Nephron (organoid): ENCODE measurements around the gene VSIG10L2.

ENCODE experiments used
- H3K27ac Mint-ChIP-seq, 3 experiments: 2 replicates each; pipeline ENCODE4 v1.8.0; 2020; ENCODE audit warnings: mixed read lengths in 3 of 3, mild to moderate bottlenecking in 2 of 3, moderate library complexity in 1 of 3
- H3K27me3 Mint-ChIP-seq: 2 replicates; pipeline ENCODE4 v1.8.0; 2021; ENCODE audit warnings: low read depth, mild to moderate bottlenecking, moderate library complexity, mixed read lengths
- H3K36me3 Mint-ChIP-seq: 2 replicates; pipeline ENCODE4 v1.8.0; 2020; ENCODE audit warnings: low read depth, mixed read lengths
- H3K4me1 Mint-ChIP-seq: 2 replicates; pipeline ENCODE4 v1.8.0; 2020; ENCODE audit warnings: mixed read lengths
- H3K4me3 Mint-ChIP-seq, 3 experiments: 2 replicates each; pipeline ENCODE4 v1.8.0; 2020; ENCODE audit warnings: mild to moderate bottlenecking in 3 of 3, mixed read lengths in 3 of 3, moderate library complexity in 2 of 3
- H3K9me3 Mint-ChIP-seq: 2 replicates; pipeline ENCODE4 v1.8.0; 2020; ENCODE audit warnings: mixed read lengths
- TF ChIP-seq, protein P1 (sequence below), 3 experiments: fragments of 200-600 bp; sonication (generic); IDR thresholded peaks; one replicate each; pipeline ENCODE4 v1.5.0; 2021; ENCODE audit warnings: antibody characterized with exemption in 3 of 3; ENCODE audit not compliant: unreplicated experiment in 3 of 3

VSIG10L2 gene

DNA sequence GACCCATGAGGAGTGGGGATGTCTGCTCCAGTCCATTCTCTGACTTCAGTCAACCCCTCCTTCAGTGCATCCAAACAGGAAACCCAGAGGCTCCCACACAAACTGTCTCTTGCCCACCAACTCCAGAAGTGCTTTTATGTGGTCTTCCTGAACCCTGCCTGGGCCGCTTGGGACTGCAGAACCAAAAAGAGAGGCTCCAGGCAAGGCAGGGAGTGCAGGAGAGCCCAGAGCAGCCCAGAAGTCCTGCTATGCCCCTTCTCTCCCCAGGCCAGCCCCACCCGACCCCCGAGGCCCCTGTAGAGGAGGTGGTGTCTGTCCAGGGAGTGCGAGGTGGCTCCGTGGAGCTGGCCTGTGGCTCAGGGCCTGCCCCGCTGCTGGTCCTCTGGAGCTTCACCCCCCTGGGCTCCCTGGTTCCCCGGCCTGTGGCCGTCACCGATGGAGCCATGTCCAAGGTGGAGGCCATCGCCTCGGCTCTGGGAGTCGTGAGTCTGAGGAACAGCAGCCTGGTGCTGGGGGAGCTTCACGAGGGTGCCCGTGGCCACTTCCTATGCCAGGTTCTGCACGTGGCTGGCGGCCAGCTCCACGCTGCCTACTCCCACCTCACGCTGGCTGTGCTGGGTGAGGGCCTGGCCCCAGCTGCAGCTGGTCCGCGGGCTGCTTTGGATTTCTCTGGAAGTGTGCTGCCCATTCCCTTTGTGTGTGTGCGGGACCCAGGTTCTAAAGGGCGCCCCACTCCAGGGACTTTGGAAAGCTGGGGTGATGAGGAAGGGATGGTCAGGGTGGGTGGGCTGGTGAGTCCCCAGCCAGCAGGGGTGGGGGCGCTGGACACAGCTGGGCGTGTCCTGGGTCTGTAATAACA lies 1.8 kb downstream of the VSIG10L2 start:
- Mint-ChIP-seq H3K9me3 (no peaks in the 10 kb centered on the region), H3K27ac (no peak overlapping the region), H3K4me1 (peaks cover 36% of the 10 kb centered on the region), H3K36me3 (no peaks in the 10 kb centered on the region), H3K27me3 (peaks cover 4% of the 10 kb centered on the region), H3K4me3 (no peak overlapping the region)
- TF ChIP-seq, protein P1, sequence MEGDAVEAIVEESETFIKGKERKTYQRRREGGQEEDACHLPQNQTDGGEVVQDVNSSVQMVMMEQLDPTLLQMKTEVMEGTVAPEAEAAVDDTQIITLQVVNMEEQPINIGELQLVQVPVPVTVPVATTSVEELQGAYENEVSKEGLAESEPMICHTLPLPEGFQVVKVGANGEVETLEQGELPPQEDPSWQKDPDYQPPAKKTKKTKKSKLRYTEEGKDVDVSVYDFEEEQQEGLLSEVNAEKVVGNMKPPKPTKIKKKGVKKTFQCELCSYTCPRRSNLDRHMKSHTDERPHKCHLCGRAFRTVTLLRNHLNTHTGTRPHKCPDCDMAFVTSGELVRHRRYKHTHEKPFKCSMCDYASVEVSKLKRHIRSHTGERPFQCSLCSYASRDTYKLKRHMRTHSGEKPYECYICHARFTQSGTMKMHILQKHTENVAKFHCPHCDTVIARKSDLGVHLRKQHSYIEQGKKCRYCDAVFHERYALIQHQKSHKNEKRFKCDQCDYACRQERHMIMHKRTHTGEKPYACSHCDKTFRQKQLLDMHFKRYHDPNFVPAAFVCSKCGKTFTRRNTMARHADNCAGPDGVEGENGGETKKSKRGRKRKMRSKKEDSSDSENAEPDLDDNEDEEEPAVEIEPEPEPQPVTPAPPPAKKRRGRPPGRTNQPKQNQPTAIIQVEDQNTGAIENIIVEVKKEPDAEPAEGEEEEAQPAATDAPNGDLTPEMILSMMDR (IDR thresholded peaks at IDR 0.05; ENCODE audit: unreplicated experiment in 3 of 3), result no peak

DNA sequence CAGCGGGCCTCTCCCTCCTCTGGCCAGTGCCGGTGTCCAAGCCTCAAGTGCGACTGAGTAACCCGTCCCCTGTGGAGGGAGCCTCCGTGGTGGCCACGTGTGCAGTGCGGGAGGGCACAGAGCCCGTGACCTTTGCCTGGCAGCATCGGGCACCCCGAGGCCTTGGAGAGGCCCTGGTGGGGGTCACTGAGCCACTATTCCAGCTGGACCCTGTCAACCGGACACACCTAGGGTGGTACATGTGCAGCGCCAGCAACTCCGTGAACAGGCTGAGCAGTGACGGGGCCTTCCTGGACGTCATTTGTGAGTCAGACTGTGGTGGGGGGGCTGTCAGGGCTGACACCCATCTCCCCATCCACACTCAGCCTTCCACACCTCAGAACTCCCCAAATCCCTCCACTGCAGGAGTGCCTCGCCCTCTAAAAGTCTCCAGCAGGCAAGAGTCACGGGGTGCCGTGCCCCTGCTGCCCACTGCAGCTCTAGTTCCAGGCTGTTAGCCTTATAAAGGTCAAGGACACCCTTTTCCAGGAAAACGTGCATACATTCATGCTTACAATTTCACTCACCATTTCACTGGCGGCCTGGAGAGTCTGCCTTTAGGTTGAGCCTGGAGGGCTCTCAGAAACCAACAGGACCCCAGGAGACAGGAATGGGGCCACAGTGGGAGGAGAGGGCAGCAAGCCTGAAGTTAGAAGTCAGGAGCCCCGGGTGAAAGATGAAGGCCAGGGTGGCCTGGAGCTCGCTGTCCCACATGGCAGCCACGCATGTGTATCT lies 2.6 kb downstream of the VSIG10L2 start:
- Mint-ChIP-seq H3K9me3 (no peaks in the 10 kb centered on the region), H3K27ac (no peak overlapping the region), H3K36me3 (no peaks in the 10 kb centered on the region), H3K4me3 (no peak overlapping the region), H3K4me1 (peaks cover 42% of the 10 kb centered on the region), H3K27me3 (peaks cover 4% of the 10 kb centered on the region)
- TF ChIP-seq, protein P1 (IDR thresholded peaks at IDR 0.05; ENCODE audit: unreplicated experiment in 3 of 3), result no peak

DNA sequence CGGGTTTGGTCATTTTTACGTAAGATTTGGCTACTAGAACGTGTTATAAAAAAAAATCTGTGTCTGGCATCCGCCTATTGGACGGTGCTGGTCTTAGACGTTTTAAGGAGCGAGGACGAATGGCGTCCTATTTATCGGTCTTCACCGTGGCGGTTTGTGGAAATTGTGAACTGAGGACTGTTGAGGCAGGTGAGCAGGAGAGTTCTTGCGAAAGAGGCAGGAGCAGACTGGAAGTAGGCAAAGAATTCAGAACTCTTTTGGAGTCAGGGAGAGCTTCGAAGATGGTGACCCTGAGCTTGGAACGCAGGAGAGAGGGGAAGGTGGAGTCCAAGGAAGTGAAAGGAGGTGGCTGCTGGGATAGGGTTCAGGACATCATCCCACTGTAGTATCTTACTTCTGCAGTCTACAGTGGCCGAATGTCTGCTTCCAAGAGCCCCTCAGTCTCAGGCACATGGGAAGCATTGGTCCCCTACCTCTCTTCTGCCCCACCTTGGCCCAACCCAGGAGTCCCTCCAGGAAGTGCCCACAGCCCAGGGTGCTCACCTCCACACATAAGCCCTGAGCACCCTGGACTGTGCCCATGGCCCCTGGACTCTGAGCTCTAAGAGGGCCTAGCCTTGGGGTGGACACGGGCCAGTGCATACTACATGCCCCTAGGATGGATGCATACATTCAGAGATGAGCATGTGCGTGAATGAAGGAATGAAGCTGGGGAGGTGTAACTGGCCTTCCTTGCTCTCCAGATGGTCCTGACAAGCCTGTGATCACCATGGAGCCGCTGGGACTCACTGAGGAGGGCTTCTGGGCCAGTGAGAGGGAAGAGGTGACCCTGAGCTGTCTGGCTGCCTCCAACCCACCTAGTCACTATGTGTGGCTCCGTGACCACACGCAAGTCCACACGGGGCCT lies 3.7 kb downstream of the VSIG10L2 start:
- no peaks in the 10 kb centered on the region for H3K9me3 Mint-ChIP-seq
- H3K36me3 Mint-ChIP-seq, result no peaks in the 10 kb centered on the region
- H3K4me1 Mint-ChIP-seq, result peaks cover 39% of the 10 kb centered on the region
- H3K27me3 Mint-ChIP-seq, result peaks cover under 1% of the 10 kb centered on the region
- H3K27ac Mint-ChIP-seq, result peak overlapping the region in 2 of 3 experiments; percentile 39 to 60
- TF ChIP-seq, protein P1 (IDR thresholded peaks at IDR 0.05; ENCODE audit: unreplicated experiment in 3 of 3), result no peak
- no peak overlapping the region for H3K4me3 Mint-ChIP-seq

GRCh38 chr11:125950178-125950490 lies 4.3 kb downstream of the VSIG10L2 start:
- Mint-ChIP-seq H3K4me3 (no peak overlapping the region), H3K9me3 (no peaks in the 10 kb centered on the region), H3K36me3 (no peaks in the 10 kb centered on the region), H3K4me1 (peaks cover 36% of the 10 kb centered on the region), H3K27ac (no peak overlapping the region), H3K27me3 (no peaks in the 10 kb centered on the region)
- TF ChIP-seq, protein P1 (IDR thresholded peaks at IDR 0.05; ENCODE audit: unreplicated experiment in 3 of 3), result no peak

DNA sequence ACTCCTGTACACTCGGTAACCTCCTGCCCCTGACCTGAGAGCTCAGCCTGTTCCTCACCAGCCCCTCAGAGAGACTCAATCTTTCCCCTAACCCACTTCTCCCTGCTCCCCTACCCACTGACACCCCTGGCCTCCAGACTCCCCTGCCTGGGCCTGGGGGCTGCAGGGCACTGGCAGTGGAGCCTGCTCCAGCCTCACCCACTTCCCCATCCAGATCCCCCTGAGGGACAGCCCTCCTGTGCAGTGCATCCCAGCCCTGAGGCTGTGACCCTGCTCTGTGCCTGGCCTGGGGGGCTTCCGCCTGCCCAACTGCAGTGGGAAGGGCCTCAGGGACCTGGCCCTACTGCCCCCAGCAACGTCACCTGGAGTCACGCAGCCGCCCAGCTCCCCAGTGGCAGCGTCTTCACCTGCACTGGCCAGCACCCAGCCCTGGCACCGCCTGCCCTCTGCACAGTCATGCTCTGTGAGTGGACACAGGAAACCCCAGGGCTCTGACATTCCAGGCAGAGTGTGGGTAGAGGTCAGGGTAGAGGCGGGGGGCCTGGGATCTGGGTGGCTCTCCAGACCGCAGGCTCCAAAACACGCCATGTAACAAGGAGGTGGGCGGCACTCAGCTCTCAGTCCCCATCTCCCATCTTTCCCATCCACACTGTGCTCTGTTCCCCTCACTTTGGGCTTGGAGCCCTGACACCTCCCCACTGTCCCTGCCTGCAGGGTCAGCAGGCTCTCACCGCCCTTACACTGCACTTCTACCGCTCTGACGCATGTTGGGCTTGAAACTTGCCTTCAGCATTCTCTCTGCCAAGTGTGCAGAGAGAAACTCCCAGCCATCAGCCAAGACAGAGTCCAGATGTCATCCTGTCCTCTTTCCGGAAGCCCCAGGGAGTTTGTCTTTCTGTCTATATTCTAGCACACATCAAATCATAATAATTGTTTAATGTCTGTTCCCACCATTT lies 5.1 kb downstream of the VSIG10L2 start:
- H3K9me3 Mint-ChIP-seq, result no peaks in the 10 kb centered on the region
- TF ChIP-seq, protein P1 (IDR thresholded peaks at IDR 0.05; ENCODE audit: unreplicated experiment in 3 of 3), result no peak
- peak overlapping the region in 1 of 3 experiments; percentile 23 for H3K4me3 Mint-ChIP-seq
- peaks cover 36% of the 10 kb centered on the region for H3K4me1 Mint-ChIP-seq
- H3K27me3 Mint-ChIP-seq, result no peaks in the 10 kb centered on the region
- H3K36me3 Mint-ChIP-seq, result peaks cover 7% of the 10 kb centered on the region
- peak overlapping the region; percentile 29 to 94 (median 80) for H3K27ac Mint-ChIP-seq
